Measurements from ENCODE around the gene CRIP3. TPM values are rescaled to one million over a fixed set of nuclear protein-coding genes. Genes with fewer than 3 reads are reported as not detected.

The CRIP3 gene
- 15.3 and 16.9 TPM in 2 replicates for total RNA-seq (2021)
- long read RNA-seq, transcript CRIP3-202 (8 exons, 962 nt), result major isoform, 9 of 20 reads
- long read RNA-seq, partial matches to known transcripts, result 2 of 20 reads
- long read RNA-seq, other reads (novel, unspliced or antisense), result 9 of 20 reads

GRCh38 chr6:43308101-43308989, at the start of gene CRIP3:
CRIP3 (minus strand) TSS chr6:43308826; CDS start chr6:43308792, 34 bp downstream.
- peaks cover 0 to 18% (median 4%) of the 10 kb centered on the region in 3 experiments; a peak in 5 of 7 replicates for H3K36me3 Mint-ChIP-seq (ENCODE audit: insufficient read depth in 1 of 3, low read depth in 3 of 3)
- Histone ChIP-seq H3K14ac (ENCODE audit: insufficient read depth, low read length) (peak within 1 kb of the TSS; percentile 88), H3K4me2 (ENCODE audit: insufficient read depth, insufficient read length, low read length) (peak within 1 kb of the TSS; percentile 68), H3K23me2 (ENCODE audit: insufficient read length, low read depth, low read length, poor library complexity, severe bottlenecking) (peaks cover 10% of the 10 kb centered on the region), H3K18ac (ENCODE audit: insufficient read length, low read depth, low read length) (peak within 1 kb of the TSS; percentile 68), H2BK15ac (ENCODE audit: low read depth, low read length) (0 out of 2 replicates have a peak within 1 kb of the TSS, but pooled peaks have one; percentile 44), H4K20me1 (ENCODE audit: control insufficient read depth, insufficient read depth, insufficient read length) (no peaks in the 10 kb centered on the region), H2AK5ac (ENCODE audit: insufficient read length, low read length) (no peak within 1 kb of the TSS), H3K79me1 (ENCODE audit: insufficient read depth, low read depth, low read length, poor library complexity, severe bottlenecking) (no peaks in the 10 kb centered on the region), H3K79me2 (ENCODE audit: insufficient read depth, low read length) (no peaks in the 10 kb centered on the region; the same call in 1 of the 2 replicates), H4K8ac (replicated peaks; ENCODE audit: insufficient read length, low read depth, low read length) (no peak within 1 kb of the TSS), H3K23ac (ENCODE audit: insufficient read length, low read depth, low read length) (no peak within 1 kb of the TSS), H2AFZ (ENCODE audit: low read length) (peak within 1 kb of the TSS; percentile 98), H3K9me3 (ENCODE audit: control insufficient read depth, low read depth, low read length) (no peaks in the 10 kb centered on the region), H3K9ac (ENCODE audit: extremely low read depth, insufficient read length, low read length) (peak within 1 kb of the TSS; percentile 59), H2BK120ac (ENCODE audit: low read depth, low read length, poor library complexity, severe bottlenecking) (no peak within 1 kb of the TSS), H3K27me3 (ENCODE audit: insufficient read depth, low read length) (no peaks in the 10 kb centered on the region), H2BK5ac (ENCODE audit: insufficient read length, low read length) (no peak within 1 kb of the TSS), H4K91ac (ENCODE audit: insufficient read length, low read depth, low read length) (no peak within 1 kb of the TSS), H3K27ac (ENCODE audit: insufficient read length, low read depth, low read length) (no peak within 1 kb of the TSS), H3T11ph (ENCODE audit: low read length) (no peak within 1 kb of the TSS), H3K4ac (ENCODE audit: low read depth, low read length) (no peak within 1 kb of the TSS; the same call in 1 of the 2 replicates), H3K4me1 (ENCODE audit: insufficient read depth, low read length) (no peaks in the 10 kb centered on the region; the same call in 1 of the 2 replicates), H2BK20ac (ENCODE audit: low read depth, low read length, poor library complexity, severe bottlenecking) (no peak within 1 kb of the TSS), H3K56ac (ENCODE audit: insufficient read length, low read depth, low read length) (no peak within 1 kb of the TSS), H4K5ac (ENCODE audit: insufficient read length, low read depth, low read length) (no peak within 1 kb of the TSS), H2BK12ac (ENCODE audit: insufficient read length, low read depth, low read length) (no peak within 1 kb of the TSS)
- no CpG with 5 or more reads among the region's 39 CpGs for WGBS (ENCODE audit: extremely low coverage, insufficient read length, low lambda C conversion rate)
- peaks cover 20 to 32% of the 10 kb centered on the region in 2 experiments for H3K4me1 Mint-ChIP-seq
- H3K27me3 Mint-ChIP-seq (ENCODE audit: low read depth), result peaks cover 4% of the 10 kb centered on the region
- H3K27ac Mint-ChIP-seq, result peak within 1 kb of the TSS in 2 of 3 experiments; percentile 65 to 95; a peak in 2 of 7 replicates
- TF ChIP-seq, protein P1, sequence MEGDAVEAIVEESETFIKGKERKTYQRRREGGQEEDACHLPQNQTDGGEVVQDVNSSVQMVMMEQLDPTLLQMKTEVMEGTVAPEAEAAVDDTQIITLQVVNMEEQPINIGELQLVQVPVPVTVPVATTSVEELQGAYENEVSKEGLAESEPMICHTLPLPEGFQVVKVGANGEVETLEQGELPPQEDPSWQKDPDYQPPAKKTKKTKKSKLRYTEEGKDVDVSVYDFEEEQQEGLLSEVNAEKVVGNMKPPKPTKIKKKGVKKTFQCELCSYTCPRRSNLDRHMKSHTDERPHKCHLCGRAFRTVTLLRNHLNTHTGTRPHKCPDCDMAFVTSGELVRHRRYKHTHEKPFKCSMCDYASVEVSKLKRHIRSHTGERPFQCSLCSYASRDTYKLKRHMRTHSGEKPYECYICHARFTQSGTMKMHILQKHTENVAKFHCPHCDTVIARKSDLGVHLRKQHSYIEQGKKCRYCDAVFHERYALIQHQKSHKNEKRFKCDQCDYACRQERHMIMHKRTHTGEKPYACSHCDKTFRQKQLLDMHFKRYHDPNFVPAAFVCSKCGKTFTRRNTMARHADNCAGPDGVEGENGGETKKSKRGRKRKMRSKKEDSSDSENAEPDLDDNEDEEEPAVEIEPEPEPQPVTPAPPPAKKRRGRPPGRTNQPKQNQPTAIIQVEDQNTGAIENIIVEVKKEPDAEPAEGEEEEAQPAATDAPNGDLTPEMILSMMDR (conservative IDR thresholded peaks at IDR 0.05), result peak; percentile 64
- no peaks in the 10 kb centered on the region for H3K9me3 Mint-ChIP-seq
- DNase-seq, result peak; percentile 91
- H3K4me3 Mint-ChIP-seq, result peak within 1 kb of the TSS; percentile 70 to 88

All from H9 (cell line).